Duodenal mucosa (tissue), 2 donors: ENCODE results near the gene TOB2.

Experiments
- H3K27ac ChIP-seq: one replicate; pipeline ENCODE4 v1.7.0; 2013; ENCODE audit warnings: low read depth, low read length
- H3K27me3 ChIP-seq, 2 donors: one replicate each; pipeline ENCODE4 v1.7.0; 2013; ENCODE audit warnings: low read length in 2 of 2, control low read depth in 1 of 2; ENCODE audit not compliant: insufficient read depth in 2 of 2, control insufficient read depth in 1 of 2
- H3K36me3 ChIP-seq, 2 donors: one replicate each; pipeline ENCODE4 v1.7.0; 2013; ENCODE audit warnings: low read length in 2 of 2, control low read depth in 1 of 2; ENCODE audit not compliant: insufficient read depth in 2 of 2, control insufficient read depth in 1 of 2
- H3K4me1 ChIP-seq, 2 donors: one replicate each; pipeline ENCODE4 v1.7.0; 2013; ENCODE audit warnings: low read length in 2 of 2, control low read depth in 1 of 2; ENCODE audit not compliant: insufficient read depth in 2 of 2, control insufficient read depth in 1 of 2
- H3K4me3 ChIP-seq, 2 donors: one replicate each; pipeline ENCODE4 v1.7.0; 2013; ENCODE audit warnings: low read length in 2 of 2, low read depth in 1 of 2
- H3K9ac ChIP-seq, 2 donors: one replicate each; pipeline ENCODE4 v1.7.0; 2013; ENCODE audit warnings: low read length in 2 of 2, low read depth in 1 of 2
- H3K9me3 ChIP-seq, 2 donors: one replicate each; pipeline ENCODE4 v1.7.0; 2013; ENCODE audit warnings: low read length in 2 of 2, control low read depth in 1 of 2; ENCODE audit not compliant: control insufficient read depth in 1 of 2

Gene TOB2

GRCh38 chr22:41394012-41394356 is 52.6 kb downstream of the TOB2 start:
- Histone ChIP-seq H3K27me3 (no peaks in the 10 kb centered on the region), H3K9me3 (no peaks in the 10 kb centered on the region), H3K27ac (no peak overlapping the region), H3K4me3 (no peak overlapping the region), H3K36me3 (peaks cover 25 to 54% of the 10 kb centered on the region in 2 donors), H3K9ac (no peak overlapping the region), H3K4me1 (peaks cover 11 to 12% of the 10 kb centered on the region in 2 donors)

- Histone ChIP-seq H3K4me1 (peaks cover 19% of the 10 kb centered on the region in 2 donors), H3K9ac (no peak overlapping the region), H3K4me3 (no peak overlapping the region), H3K36me3 (peaks cover 10 to 24% of the 10 kb centered on the region in 2 donors), H3K27me3 (no peaks in the 10 kb centered on the region), H3K9me3 (no peaks in the 10 kb centered on the region), H3K27ac (no peak overlapping the region)
Measured at GRCh38 chr22:41387341-41387740, 59.3 kb downstream of the TOB2 start.

- H3K4me3 ChIP-seq, result no peak overlapping the region
- H3K27ac ChIP-seq, result no peak overlapping the region
- H3K9me3 ChIP-seq, result no peaks in the 10 kb centered on the region
Measured at GRCh38 chr22:41384128-41384527, 62.5 kb downstream of the TOB2 start.

More at GRCh38 chr22:41384128-41384527, 62.5 kb downstream of the TOB2 start:
- H3K4me1 ChIP-seq, result peaks cover 19 to 30% of the 10 kb centered on the region in 2 donors
- H3K36me3 ChIP-seq, result peaks cover 4 to 10% of the 10 kb centered on the region in 2 donors
- no peak overlapping the region for H3K9ac ChIP-seq
- no peaks in the 10 kb centered on the region for H3K27me3 ChIP-seq
